NB4 (cell line): ENCODE measurements around the gene COL4A5.

Experiments
- POLR2A ChIP-seq: IDR thresholded peaks from 2 replicates; pipeline ENCODE4 v1.6.1; 2011; ENCODE audit warnings: mild to moderate bottlenecking; ENCODE audit not compliant: insufficient read length; ENCODE audit errors: extremely low read depth
- TF ChIP-seq, protein P1 (sequence below): IDR thresholded peaks from one replicate; pipeline ENCODE4 v1.5.1; 2012; ENCODE audit warnings: low read depth, low read length

DNA sequence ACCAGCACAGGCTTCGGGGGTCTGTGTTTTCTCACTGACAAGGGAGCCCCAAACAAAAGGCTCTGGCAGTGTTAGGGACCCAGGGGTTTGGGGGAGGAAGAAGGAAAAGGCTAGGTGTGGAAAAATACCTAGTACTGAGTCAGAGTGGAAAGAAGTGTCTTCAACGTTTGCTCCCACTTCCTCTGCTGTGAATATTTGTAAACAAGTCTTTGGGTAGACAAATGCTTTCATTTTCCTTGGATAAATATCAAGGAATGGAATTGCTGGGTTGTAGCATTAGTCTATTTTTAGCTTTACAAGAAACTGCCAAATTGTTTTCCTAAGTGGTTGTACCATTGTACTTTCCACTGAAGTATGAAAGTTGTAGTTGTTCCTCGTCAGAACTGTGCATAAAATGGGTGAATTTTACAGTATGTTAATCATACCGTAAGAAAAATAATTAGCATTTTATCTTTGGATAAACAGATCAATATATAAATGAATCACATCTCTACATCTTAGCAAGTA lies 17.4 kb downstream of the COL4A5 start:
- TF ChIP-seq, protein P1, sequence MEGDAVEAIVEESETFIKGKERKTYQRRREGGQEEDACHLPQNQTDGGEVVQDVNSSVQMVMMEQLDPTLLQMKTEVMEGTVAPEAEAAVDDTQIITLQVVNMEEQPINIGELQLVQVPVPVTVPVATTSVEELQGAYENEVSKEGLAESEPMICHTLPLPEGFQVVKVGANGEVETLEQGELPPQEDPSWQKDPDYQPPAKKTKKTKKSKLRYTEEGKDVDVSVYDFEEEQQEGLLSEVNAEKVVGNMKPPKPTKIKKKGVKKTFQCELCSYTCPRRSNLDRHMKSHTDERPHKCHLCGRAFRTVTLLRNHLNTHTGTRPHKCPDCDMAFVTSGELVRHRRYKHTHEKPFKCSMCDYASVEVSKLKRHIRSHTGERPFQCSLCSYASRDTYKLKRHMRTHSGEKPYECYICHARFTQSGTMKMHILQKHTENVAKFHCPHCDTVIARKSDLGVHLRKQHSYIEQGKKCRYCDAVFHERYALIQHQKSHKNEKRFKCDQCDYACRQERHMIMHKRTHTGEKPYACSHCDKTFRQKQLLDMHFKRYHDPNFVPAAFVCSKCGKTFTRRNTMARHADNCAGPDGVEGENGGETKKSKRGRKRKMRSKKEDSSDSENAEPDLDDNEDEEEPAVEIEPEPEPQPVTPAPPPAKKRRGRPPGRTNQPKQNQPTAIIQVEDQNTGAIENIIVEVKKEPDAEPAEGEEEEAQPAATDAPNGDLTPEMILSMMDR, result no peak
- TF ChIP-seq POLR2A, result no peak
